Muscle layer of duodenum (tissue), 2 donors: ENCODE results near the gene KLRC1.
"Not testable (repeated sequence)": the region's sequence is repeated elsewhere in the genome, so short reads cannot be mapped to it uniquely, and the experiment has no call there.

Source experiments
- H3K27ac ChIP-seq: one replicate; pipeline ENCODE4 v1.7.0; 2013; ENCODE audit warnings: mild to moderate bottlenecking, low read length
- H3K27me3 ChIP-seq: one replicate; pipeline ENCODE4 v1.7.0; 2013; ENCODE audit warnings: low read depth, mild to moderate bottlenecking, control low read depth, low read length
- H3K36me3 ChIP-seq, 2 donors: one replicate each; pipeline ENCODE4 v1.7.0; 2013; ENCODE audit warnings: low read length in 2 of 2, control low read depth in 1 of 2, mild to moderate bottlenecking in 1 of 2; ENCODE audit not compliant: insufficient read depth in 2 of 2, control insufficient read depth in 1 of 2
- H3K4me1 ChIP-seq, 2 donors: one replicate each; pipeline ENCODE4 v1.7.0; 2013; ENCODE audit warnings: low read length in 2 of 2, mild to moderate bottlenecking in 2 of 2, control low read depth in 1 of 2, moderate library complexity in 1 of 2; ENCODE audit not compliant: insufficient read depth in 2 of 2, control insufficient read depth in 1 of 2
- H3K4me3 ChIP-seq, 2 donors: one replicate each; pipeline ENCODE4 v1.7.0; 2013; ENCODE audit warnings: low read length in 2 of 2, low read depth in 1 of 2, mild to moderate bottlenecking in 1 of 2
- H3K9me3 ChIP-seq, 2 donors: one replicate each; pipeline ENCODE4 v1.7.0; 2013; ENCODE audit warnings: low read length in 2 of 2, control low read depth in 1 of 2, mild to moderate bottlenecking in 1 of 2; ENCODE audit not compliant: control insufficient read depth in 1 of 2
- donor health status: healthy.

Gene KLRC1

DNA sequence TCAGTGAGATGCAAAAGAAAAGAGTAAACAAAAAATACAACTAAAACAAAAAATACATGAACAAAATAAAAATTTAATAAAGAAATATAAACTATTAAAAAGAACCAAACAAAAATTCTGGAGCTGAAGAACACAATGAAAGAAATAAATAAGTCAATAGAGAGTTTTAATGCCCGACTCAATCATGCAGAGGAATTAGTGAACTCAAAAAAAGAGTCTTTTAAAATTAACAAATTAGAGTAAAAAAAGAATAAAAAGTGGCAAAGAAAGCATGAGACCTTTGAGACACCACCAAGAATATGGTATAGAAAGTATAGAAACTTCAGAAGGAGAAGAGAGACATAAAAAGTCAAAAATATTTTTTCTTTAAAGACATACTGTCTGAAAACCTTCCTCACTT, 2.6 kb upstream of the KLRC1 start:
- peak overlapping the region in 1 of 2 donors; percentile 32 for H3K4me3 ChIP-seq
- no peaks in the 10 kb centered on the region for H3K36me3 ChIP-seq
- no peaks in the 10 kb centered on the region for H3K4me1 ChIP-seq
- H3K27ac ChIP-seq, result no peak overlapping the region
- H3K9me3 ChIP-seq, result peaks cover 6 to 17% of the 10 kb centered on the region in 2 donors
- no peaks in the 10 kb centered on the region for H3K27me3 ChIP-seq

DNA sequence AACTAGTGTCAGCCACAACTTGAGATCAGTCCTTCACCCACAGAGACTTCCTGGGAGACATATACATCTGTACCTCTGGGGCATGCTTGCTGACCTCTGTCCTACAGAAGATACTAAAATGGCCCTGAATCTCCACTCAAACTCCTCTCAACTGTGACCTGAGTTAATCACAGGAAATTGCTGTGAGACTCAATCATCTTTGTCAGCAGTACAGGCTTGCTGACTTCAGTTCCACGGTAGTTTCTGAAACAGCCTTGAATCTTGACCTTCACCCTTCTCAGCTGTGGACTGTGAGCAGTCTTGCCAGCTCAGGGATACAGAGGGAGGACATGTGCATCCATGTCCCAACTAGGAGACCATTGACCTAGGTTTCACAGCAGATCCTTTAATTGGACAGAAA, 1.4 kb upstream of the KLRC1 start:
- H3K4me1 ChIP-seq, result no peaks in the 10 kb centered on the region
- no peaks in the 10 kb centered on the region for H3K27me3 ChIP-seq
- peaks cover 6 to 17% of the 10 kb centered on the region in 2 donors for H3K9me3 ChIP-seq
- no peak overlapping the region for H3K27ac ChIP-seq
- H3K36me3 ChIP-seq, result no peaks in the 10 kb centered on the region
- H3K4me3 ChIP-seq, result peak overlapping the region in 1 of 2 donors; percentile 7

DNA sequence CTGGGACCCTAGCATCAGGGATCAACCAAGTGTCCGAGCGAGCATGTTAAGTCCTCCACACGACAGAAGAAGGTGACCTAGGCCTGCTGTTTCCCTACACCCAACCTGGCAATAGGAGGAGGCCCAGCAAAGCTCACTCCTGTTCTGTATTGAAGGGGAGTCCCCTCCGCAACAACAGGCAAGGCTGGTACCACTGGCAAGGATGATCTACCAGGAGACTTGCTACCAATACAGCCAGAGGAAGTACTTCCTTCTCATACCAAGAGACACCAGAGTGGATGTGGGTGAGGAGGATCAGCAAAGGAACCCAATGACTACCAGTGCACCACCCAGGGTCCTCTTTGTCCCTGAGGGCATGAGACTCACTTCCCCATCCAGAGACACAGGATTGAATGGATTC, 4.9 kb downstream of the KLRC1 start:
- Histone ChIP-seq H3K27me3 (no peaks in the 10 kb centered on the region), H3K9me3 (no peaks in the 10 kb centered on the region), H3K4me1 (no peaks in the 10 kb centered on the region), H3K27ac (no peak overlapping the region), H3K36me3 (no peaks in the 10 kb centered on the region), H3K4me3 (no peak overlapping the region)

DNA sequence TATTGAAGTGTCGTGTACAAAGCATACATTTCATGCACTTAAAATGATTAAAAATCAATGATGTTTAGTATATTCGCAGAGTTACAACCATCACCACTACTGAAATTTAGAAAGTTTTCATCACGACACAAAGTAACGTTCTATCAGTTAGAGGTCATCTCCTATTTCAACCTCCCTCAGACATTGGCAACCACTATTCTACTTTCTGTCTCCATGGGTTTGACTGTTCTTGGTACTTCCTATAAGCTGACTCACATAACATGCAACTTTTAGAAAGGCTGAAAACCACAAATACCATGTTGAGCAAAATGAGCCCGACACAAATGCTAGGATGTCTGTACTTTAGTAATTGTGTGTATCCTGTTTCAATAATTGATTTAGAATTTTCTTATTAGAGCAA, 7.1 kb downstream of the KLRC1 start:
- H3K36me3 ChIP-seq, H3K27ac ChIP-seq, H3K4me3 ChIP-seq, H3K9me3 ChIP-seq, H3K27me3 ChIP-seq, H3K4me1 ChIP-seq: not testable (repeated sequence)

DNA sequence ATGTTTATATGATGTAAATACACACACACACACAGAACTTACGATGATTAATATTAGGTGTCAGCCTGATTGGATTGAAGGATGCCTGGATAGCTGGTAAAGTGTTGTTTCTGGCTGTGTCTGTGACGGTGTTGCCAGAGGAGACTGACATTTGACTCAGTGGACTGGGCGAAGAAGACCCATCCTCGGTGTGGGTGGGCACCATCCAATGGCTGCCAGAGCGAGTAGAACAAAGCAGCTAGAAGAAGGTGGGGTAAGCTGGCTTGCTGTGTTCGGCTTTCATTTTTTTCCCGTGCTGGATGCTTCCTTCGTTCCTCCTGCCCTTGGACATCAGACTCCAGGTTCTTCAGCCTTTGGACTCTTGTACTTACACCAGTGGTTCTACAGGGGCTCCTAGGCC, 12.0 kb downstream of the KLRC1 start:
- not testable (repeated sequence) for H3K4me3 ChIP-seq, H3K27ac ChIP-seq, H3K4me1 ChIP-seq, H3K9me3 ChIP-seq, H3K27me3 ChIP-seq, H3K36me3 ChIP-seq

DNA sequence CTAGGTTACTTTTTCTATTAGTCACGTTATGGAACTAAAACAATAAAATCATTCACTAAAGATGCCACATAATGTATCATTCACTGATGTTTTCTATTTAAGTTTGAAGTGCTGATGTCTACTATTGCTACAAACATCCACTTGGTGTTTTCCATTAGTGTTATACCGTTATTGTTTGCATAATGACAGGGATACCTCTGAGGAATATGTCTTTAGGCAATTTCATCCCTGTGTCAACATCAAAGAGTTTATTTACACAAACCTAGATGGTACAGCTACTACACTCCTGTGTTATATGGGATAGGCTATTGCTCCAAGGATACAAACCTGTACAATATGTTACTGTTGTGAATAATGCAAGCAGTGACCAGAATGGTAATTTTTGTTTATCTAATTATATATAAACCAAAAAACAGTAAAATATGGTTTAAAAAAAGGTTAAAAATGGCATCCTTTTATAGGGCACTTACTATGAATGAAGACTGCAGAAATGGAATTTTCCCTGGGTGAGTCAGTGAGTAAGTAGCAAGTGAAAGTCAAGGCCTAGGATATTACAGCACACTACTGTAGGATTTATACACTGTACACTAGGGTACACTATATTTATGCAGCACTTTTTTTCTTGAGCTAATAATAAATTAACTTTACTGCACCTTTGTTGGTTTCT, 13.4 kb downstream of the KLRC1 start:
- H3K36me3 ChIP-seq, H3K9me3 ChIP-seq: not testable (repeated sequence)

DNA sequence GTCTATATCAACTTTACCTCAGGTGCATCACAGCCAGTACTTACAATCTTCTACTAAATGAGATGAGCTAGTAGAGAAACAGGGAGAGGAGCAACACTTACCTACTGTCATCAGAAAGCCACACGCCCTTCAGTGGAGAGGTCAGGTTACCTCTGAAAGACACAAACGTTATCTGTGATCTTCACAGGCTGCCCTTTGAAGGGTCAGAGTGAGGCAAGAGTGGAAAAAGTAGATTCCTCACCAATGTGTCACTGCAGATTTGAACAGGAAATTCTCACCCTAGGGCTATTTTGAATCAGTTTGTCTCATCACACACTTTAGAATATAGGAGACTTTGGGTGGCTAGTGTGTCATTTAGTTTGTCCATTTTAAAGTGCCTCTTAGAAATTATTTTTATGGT, 15.6 kb downstream of the KLRC1 start:
- not testable (repeated sequence) for H3K4me1 ChIP-seq, H3K27ac ChIP-seq, H3K27me3 ChIP-seq, H3K4me3 ChIP-seq, H3K9me3 ChIP-seq, H3K36me3 ChIP-seq

More for the DNA sequence above, 13.4 kb downstream of the KLRC1 start:
- H3K4me1 ChIP-seq, H3K27ac ChIP-seq, H3K4me3 ChIP-seq, H3K27me3 ChIP-seq: not testable (repeated sequence)

DNA sequence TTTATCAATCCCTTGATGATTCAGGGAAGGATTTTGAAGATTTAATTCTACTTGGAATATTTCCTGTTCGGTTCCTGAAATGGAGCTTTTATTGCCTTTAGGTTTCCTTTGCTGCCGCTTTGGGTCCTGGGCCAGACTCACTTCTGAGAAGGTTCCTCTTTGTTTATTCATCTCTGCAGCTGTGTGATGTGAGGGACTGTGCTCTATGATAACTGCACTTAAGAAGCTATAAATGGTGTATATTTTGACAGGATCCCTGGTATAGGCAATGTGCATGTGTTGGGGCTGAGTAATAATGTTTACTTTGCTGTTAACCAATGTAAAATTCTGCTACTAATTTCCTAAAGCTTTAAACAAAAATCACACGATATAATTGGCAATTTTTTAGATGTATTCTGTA, 17.4 kb downstream of the KLRC1 start, which contains the start of gene KLRC2:
Gene KLRC2 (minus strand): TSS at position 195 of the 400 bp plus-strand sequence. CDS start 24 bp downstream, at position 171.
- H3K4me3 ChIP-seq, H3K27ac ChIP-seq, H3K4me1 ChIP-seq, H3K27me3 ChIP-seq, H3K36me3 ChIP-seq, H3K9me3 ChIP-seq: not testable (repeated sequence)

DNA sequence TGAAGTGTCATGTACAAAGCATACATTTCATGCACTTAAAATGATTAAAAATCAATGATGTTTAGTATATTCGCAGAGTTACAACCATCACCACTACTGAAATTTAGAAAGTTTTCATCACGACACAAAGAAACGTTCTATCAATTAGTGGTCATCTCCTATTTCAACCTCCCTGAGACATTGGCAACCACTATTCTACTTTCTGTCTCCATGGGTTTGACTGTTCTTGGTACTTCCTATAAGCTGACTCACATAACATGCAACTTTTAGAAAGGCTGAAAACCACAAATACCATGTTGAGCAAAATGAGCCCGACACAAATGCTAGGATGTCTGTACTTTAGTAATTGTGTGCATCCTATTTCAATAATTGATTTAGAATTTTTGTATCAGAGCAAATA, 22.6 kb downstream of the KLRC1 start:
- H3K27me3 ChIP-seq, H3K36me3 ChIP-seq, H3K27ac ChIP-seq, H3K9me3 ChIP-seq, H3K4me1 ChIP-seq, H3K4me3 ChIP-seq: not testable (repeated sequence)

DNA sequence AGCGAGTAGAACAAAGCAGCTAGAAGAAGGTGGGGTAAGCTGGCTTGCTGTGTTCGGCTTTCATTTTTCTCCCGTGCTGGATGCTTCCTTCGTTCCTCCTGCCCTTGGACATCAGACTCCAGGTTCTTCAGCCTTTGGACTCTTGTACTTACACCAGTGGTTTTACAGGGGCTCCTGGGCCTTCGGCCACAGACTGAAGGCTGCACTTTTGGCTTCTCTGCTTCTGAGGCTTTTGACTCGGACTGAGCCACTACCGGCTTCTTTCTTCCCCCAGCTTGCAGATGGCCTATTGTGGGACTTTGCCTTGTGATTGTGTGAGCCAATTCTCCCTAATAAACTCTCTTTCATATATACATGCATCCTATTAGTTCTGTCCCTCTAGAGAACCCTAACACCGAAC, 27.2 kb downstream of the KLRC1 start:
- H3K4me1 ChIP-seq, H3K9me3 ChIP-seq, H3K27ac ChIP-seq, H3K36me3 ChIP-seq, H3K4me3 ChIP-seq, H3K27me3 ChIP-seq: not testable (repeated sequence)

DNA sequence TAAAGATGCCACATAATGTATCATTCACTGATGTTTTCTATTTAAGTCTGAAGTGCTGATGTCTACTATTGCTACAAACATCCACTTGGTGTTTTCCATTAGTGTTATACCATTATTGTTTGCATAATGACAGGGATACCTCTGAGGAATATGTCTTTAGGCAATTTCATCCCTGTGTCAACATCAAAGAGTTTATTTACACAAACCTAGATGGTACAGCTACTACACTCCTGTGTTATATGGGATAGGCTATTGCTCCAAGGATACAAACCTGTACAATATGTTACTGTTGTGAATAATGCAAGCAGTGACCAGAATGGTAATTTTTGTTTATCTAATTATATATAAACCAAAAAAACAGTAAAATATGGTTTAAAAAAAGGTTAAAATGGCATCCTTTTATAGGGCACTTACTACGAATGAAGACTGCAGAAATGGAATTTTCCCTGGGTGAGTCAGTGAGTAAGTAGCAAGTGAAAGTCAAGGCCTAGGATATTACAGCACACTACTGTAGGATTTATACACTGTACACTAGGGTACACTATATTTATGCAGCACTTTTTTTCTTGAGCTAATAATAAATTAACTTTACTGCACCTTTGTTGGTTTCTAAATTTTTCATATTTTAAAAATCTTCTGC, 28.8 kb downstream of the KLRC1 start:
- not testable (repeated sequence) for H3K27me3 ChIP-seq, H3K4me3 ChIP-seq, H3K4me1 ChIP-seq, H3K36me3 ChIP-seq, H3K9me3 ChIP-seq, H3K27ac ChIP-seq

DNA sequence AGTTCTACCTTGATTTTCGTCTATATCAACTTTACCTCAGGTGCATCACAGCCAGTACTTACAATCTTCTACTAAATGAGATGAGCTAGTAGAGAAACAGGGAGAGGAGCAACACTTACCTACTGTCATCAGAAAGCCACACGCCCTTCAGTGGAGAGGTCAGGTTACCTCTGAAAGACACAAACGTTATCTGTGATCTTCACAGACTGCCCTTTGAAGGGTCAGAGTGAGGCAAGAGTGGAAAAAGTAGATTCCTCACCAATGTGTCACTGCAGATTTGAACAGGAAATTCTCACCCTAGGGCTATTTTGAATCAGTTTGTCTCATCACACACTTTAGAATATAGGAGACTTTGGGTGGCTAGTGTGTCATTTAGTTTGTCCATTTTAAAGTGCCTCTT, 31.0 kb downstream of the KLRC1 start:
- H3K27me3 ChIP-seq, H3K27ac ChIP-seq, H3K4me3 ChIP-seq, H3K36me3 ChIP-seq, H3K9me3 ChIP-seq, H3K4me1 ChIP-seq: not testable (repeated sequence)
